ENCODE measurements around the gene WNT7B.

The WNT7B gene

DNA sequence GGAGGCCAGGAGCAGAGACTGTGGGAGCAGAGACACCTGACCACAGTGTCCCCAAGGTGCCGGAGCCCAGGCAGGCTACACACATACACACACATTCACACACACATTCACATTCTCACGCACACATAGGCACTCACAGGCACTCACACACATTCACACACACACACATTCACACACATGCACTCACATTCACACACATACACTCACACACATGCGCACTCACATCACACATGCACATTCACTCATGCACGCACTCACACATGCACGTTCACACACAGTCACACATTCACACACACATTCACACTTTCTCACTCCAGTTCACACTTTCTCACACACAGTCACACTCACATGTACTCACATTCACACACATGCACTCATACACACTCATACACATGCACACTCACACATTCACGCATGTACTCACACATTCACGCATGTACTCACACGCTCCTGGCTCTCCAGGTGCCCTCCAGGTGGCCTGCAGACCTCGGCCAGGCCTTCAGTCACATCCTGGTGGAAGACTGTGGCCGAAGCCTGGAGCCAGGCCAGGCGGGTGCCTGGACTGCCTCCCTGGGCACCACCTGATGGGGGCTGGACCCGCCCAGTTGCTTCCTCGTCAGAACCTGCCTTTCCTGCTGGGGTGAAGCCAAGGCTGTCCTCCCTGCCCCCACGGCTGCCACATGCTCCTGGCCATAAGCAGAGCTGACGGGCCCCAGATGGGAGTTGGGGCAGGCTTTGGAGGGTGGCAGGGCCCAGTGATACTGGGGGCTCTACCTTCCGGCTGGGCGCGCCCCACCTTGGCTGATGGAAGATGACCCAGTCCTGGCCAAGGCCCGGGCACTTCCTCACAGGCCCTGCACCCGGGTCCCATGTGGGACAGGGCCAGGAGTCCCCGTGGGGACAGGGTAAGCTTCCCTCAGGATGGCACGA is 89.5 kb downstream of the WNT7B start:
- no peak for DNase-seq (ENCODE audit: low read depth)

DNA sequence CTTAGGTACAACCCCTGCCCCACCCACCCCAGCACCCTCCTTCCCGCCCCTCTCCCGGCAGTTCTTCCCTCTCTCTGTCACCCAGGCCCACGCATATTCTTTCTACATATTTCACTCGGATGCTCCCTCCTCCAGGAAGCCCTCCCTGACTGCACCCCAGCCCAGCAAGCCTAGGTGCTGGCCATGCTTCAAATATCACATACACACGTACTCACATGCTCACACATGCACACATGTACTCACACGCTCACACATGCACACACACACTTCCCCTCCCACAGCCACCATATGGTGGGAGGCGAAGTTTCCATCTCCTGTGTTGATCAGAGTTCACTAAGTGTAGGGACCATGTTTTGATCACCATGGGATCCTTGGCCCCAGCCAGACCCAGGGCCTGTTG is 90.4 kb downstream of the WNT7B start:
- DNase-seq (ENCODE audit: low read depth), result no peak

- no peak for DNase-seq (ENCODE audit: low read depth)
Observed at GRCh38 chr22:45885941-45886395, 91.0 kb downstream of the WNT7B start.

DNA sequence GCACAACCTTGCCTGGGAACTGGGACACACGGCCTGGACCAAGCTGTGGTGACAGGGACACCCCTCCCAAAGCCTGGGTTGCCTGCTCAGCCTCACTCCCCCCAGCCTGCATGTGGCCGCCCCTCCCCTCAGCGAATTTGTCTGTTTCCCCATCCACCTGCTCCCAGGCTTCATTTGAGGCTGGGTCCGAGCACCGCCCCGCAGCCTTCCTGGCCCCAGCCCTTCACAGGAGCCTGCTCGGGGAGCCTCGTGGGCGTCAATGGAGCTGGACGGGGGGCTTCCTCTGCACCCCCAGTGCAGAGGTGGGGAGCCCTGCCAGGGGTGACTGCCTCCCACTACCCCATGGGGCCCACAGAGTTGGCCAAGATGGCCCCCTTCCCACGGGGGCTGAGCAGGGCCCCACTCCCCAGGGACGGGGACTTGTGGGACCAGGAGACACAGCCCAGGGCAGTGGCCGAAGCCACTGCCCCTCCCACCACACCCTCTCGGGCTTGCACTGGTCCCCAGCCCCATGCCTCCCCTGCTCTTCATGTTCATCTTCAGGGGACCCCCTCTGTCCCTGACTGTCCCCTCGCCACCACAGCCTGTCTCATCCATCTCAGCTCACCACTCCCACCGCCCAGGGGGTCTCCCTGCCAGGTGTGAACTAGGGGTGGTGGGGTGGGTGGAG is 91.7 kb downstream of the WNT7B start:
- DNase-seq (ENCODE audit: low read depth), result no peak

GRCh38 chr22:45884201-45885062 is 92.5 kb downstream of the WNT7B start:
- DNase-seq (ENCODE audit: low read depth), result no peak

- DNase-seq (ENCODE audit: low read depth), result no peak
Observed at GRCh38 chr22:45883811-45884170, 93.2 kb downstream of the WNT7B start.

DNA sequence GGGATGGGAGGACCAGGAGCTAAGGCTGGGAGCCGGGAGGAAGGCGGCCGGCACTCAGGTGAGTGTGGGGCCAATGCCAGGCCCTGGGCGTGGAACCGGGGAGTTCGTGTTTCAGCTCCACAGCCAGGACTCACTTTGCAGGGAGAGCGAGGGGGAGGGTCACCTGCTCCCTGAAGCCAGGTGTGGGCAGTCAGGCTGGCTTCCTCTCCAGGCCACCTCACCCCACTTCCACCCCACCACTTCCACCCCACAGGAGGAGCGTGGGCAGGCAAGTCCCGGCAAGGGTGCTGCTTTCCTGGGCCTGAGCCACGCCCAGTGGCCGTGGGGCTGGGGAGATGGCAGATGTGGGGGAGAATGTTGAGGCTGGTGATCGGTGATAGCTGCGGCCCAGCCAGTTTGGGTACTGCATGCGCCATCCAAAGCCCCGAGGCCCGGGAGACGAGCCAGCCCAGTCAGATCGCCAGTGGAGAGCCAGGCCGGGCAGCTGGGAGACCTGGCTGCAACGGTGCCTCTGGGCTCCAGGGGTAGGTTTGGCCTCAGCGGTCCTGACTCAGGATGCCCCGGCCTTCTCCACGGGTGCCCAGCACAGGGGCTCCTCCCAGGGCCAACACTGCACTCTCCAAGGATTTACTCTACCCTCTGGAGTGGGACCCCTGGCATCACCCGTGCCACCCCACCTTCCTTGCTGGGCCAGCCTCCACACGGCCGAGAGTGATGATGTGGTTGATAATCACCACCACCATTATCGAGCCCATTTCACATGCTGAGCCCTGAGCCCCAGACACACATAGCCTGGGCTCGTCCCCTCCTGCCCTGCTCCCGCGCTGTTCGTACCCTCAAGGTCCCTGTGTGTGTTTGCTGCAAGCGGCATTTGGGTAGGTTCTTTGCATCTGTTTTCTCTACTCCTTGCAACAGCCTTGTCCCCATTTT is 93.8 kb downstream of the WNT7B start:
- DNase-seq (ENCODE audit: low read depth), result no peak

- no peak for DNase-seq (ENCODE audit: low read depth)
Observed at GRCh38 chr22:45881524-45881875, 95.5 kb downstream of the WNT7B start.

- no peak for DNase-seq (ENCODE audit: low read depth)
Observed at GRCh38 chr22:45880716-45881523, 96.0 kb downstream of the WNT7B start.

- no peak for DNase-seq (ENCODE audit: low read depth)
Observed at GRCh38 chr22:45880091-45880715, 96.8 kb downstream of the WNT7B start.

GRCh38 chr22:45879552-45879949 is 97.4 kb downstream of the WNT7B start:
- no peak for DNase-seq (ENCODE audit: low read depth)

DNA sequence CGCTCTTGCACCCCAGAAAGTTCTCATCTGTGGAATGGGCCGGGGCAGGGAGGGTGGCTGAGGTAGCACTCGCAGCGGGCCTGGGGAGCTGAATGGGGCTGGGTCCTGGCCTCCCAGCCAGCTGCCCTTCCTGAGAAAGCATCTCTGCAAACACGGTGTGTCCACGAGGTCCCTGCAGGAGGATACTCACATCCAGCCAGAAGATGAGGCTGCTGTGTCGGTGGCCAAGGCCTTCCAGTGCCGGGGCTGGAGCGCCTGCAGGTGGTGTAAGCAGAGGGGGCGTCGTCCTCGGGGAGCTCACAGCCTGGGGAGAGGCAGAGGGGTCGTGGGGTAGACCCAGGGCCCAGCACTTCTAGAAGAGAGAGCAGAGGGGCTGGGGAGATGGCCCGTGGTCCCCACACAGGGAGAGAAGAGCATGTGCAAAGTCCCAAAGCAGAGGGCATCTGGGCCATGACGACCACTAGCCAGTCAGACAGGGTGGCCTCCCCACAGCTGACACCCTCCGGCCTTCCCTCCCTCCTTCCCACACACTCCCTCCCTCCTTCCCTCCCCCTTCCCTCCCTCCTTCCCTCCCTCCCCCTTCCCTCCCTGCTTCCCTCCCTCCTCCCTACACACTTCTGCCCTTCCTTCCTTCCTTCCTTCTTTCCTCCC is 97.9 kb downstream of the WNT7B start:
- DNase-seq (ENCODE audit: low read depth), result no peak

DNA sequence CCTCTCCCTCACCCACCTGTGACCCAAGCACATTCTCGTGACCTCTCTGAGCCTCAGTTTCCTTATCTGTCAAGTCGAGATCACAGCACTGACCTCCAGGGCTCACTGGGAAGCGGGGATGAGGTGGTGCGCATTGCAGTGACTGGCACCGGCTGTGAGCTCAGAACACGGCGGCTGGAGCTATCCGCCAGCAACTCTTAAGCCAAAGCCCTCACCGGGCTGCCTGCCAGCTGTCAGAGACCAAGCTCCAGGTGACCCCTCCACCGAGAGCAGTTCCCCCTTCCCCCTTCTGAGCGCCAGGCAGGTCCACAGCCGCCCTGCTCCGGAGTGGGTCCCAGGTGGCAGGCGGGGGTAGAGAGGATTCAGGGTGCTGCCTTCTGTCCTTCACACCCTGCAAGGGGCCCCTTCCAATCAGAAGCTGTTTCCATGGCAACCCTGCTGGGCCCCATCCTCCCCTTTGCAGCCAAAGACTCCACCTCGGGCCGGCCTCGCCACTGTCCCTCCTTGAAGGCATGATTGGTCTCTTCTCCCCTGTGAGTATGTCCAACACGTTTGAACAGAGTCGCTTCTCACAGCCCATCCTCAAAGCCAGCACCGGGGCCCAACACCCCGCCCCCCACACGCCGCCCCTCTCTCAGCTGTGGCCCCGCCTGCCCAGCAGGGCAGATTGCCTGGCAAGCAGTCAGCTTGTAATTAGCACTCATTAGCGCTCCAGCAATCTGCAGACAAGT is 98.7 kb downstream of the WNT7B start:
- DNase-seq (ENCODE audit: low read depth), result no peak

GRCh38 chr22:45877651-45878050 is 99.3 kb downstream of the WNT7B start:
- no peak for DNase-seq (ENCODE audit: low read depth)

- no peak for DNase-seq (ENCODE audit: low read depth)
Observed at GRCh38 chr22:45877036-45877380, 100.0 kb downstream of the WNT7B start.

- no peak for DNase-seq (ENCODE audit: low read depth)
Observed at GRCh38 chr22:45876136-45877035, 100.6 kb downstream of the WNT7B start.

- DNase-seq (ENCODE audit: low read depth), result no peak
Observed at GRCh38 chr22:45872659-45873263, 104.2 kb downstream of the WNT7B start.

Measured in stimulated activated CD8-positive, alpha-beta memory T cell treated with anti-CD3 and anti-CD28 coated beads, Interleukin-15, amount 100 ng/mL, for 24 hours (primary cell).